NCI-H2081 (cell line): ENCODE data around the gene TRIM27.
"Not testable (repeated sequence)": the region's sequence is repeated elsewhere in the genome, so short reads cannot be mapped to it uniquely, and the experiment has no call there.

Experiments used
- DNase-seq, 2 experiments: peaks; one replicate each; lab custom pipeline; 2025; lab: John Stamatoyannopoulos, UW

TRIM27 gene

DNA sequence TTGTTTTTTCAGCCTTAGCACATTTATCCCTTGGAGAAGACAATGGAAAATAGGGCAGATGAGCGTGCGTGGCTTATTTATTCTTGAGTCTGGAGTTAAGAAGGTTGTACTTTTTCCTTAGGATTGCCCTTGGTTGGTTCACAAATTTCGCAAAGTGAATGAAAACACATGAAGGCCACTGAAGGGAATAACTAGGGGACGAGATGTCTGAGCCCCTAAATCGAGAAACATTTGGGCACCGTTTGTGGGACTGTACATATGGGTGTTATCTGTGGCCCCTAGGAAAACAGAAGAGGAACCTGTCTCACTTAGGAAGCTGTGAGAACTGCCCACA is 19.4 kb upstream of the TRIM27 start:
- peak in 1 of 2 experiments; percentile 18 for DNase-seq

DNA sequence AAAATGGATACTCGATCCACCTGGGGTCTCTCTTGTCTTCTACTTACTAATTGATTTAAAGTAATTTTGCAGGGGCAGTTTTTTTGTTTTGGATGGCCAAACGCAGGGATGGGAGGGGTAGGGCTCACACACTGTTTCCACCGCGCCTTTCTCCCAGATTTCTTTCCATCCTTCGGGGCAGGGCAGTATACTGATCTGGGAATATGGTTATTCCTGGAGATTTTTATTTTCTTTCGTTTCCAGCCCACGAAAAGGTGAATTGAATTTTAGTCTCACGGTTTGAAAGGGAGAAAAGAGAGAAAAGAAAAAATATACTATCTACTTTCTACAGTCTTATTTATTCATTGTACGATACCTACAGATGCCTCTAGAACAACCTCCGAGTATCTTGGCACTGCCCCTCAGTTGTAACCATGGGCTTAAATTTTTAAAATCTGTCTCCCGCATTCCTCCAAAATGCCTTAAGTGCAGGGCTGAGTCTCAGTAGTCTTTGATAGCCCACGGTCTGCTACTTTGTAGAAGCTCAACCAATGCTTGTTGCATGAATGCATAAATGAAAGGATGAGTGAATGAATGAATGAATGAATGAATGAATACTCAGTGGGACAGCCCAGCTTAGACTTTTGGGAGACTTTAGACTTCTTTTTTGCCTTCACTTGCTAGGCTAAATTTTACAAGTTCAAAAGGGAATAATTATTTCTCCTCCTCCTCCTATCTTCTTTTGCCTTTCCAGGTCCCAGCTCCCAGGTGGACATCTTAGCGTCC is 18.1 kb upstream of the TRIM27 start:
- DNase-seq = no peak

DNA sequence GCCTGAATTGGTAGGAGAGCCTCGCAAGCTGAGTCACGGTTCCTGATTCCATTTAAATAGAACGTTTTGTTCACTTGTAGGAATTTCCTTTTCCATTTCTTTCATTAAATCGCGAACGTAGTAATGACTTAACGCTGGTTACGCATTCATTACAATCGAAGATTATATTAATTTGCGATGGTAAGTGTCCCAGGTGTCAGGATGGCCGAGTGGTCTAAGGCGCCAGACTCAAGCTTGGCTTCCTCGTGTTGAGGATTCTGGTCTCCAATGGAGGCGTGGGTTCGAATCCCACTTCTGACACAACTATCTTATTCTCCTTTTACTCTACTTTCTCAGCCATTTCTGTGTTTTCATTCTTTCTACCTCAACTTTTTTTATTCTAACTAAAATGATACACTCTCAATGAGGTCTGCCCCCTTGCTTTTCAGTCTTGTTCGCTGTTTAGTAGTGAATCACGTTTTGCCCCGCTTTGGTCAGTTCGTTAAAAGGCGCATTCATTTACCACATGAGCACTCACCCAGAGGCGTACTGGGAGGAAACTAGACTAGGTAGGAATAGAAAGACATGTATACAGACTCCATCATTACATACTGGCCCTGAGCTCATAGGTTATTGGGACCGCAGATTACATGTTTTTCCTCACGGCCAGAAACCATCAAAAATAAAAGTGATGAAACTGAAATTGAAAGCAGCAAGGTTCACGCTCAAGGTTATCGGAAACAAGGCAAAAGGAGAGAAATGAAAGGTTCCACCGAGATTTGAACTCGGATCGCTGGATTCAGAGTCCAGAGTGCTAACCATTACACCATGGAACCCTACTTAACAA is 17.3 kb upstream of the TRIM27 start:
- peak; percentile 78 to 83 for DNase-seq

DNA sequence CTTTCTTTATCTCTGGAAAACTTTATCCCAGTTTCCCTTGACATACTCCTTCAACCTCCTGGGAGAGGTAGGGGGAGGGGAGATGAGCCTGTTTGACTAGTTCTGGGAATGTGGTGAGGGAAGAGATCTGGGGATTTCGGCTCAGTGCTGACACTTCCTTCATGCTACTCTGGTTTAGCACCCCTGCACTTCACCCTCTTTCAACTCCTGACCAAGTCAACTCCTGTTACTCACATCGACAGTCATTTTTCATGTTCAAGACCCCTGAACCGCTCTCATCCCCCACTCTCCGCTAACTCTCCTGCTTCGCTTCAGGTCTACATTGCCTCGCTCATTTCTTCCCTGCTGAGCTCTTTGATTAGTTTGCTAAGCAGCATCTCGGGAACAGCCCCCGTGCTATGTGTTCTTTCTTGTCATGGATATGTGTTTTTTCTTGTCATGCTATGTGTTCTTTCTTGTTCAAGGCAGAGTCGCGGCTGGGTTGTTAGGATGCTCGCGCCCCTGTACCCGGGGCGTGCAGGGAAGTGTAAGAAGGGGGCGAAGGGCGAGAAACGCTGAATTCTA is 16.6 kb upstream of the TRIM27 start:
- DNase-seq = peak in 1 of 2 experiments; percentile 38

DNA sequence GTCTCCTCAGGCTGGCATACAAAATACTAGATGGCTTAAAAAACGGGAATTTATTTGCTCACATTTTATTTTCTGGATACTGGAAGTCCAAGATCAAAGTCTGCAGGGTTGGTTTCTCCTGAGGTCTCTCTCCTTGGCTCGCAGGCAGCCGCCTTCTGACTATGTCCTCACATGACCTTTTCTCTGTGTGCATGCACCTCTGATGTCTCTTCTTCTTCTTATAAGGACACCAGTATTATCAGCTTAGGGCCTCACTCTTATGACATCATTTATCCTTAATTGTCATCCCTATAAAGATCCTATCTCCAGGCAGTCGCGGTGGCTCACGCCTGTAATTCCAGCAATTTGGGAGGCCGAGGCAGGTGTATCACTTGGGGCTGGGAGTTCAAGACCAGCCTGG is 9.3 kb upstream of the TRIM27 start:
- DNase-seq = no peak

DNA sequence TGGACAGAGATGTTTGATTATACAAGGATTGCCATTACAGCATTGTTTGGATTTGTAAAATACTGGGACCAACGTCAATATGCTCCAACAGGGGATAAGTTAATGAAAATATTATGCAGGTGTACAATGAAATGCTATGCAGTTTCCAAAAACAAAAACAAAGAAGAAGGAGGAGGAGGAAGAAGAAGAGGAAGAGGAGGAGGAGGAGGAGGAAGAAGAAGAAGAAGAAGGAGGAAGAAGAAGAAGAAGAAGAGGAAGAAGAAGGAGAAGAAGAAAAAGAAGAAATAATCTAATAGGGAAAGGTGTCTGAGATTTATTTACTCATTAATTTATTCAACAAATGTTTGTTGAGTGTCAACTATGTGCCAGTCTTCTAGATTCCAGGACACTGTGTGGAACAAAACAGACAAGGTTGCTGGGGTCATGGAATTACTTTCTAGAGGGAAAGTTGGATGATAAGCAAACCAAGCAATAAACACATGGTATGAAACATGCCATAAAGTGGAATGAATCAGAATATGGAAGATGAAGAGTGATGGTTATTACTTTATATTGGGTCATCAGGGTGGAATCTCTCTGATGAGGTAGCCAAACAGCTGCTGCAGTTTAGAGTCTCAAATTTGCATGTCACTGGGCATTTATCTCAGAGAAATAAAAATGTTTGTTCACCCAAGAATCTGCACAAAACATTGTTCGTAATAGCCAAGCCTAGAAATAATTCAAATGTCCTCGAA is 6.3 kb upstream of the TRIM27 start:
- no peak for DNase-seq

DNA sequence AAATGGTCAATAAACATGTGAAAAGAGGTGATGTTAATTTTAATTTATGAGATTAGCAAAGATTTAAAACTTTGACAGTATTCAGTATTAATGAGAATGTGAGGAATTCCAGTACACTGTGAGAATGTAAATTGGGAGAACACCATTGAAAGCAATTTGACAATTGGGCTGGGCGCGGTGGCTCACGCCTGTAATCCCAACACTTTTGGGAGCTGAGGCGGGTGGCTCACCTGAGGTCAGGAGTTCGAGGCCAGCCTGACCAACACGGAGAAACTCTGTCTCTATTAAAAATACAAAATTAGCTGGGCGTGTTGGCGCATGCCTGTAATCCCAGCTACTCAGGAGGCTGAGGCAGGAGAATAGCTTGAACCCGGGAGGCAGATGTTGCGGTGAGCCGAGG is 5.6 kb upstream of the TRIM27 start:
- not testable (repeated sequence) for DNase-seq

DNA sequence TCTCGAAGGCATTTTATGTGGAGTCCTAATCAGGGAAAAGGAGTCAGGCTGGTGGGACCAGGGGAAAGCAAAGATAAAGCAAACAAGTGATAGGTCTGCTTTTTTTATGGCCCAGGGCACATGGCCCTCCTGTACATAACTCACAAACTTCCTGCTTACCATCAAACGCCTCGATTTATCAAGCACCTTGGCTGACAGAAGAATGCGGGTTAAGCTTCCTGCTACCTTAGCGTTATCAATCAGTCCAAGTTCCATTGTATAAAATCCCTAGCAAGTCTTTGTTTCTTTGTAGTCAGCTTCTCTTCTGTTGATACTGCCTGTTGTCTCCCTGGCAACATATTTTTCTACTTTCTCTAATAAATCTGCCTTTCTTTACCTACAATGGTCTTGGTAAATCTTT is 4.1 kb upstream of the TRIM27 start:
- no peak for DNase-seq

DNA sequence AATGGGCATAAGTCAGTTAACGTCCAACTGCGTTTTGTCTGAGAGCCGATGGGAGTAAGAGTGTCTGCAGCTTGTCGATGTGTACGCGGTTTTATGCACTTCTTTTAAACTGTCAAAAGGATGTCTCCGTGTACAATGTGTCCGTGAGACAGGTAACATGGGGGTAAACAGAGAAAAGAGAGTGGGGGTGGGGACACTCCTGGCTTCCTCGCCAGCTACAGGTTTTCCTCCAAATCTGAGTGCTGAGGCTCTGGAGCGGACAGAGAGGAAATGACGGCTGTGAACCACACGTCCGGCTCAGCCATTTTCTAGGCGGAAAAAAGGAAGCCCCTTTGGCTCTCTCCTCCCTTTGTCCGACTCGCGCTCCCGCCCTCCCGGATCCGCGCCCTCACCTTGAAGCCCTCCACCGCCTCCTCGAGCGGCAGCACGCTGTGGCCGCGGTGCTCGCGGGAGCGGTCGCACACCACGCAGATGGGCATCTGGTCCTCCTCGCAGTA is 916 bp downstream of the TRIM27 start:
- peak in 1 of 2 experiments; percentile 51 for DNase-seq

DNA sequence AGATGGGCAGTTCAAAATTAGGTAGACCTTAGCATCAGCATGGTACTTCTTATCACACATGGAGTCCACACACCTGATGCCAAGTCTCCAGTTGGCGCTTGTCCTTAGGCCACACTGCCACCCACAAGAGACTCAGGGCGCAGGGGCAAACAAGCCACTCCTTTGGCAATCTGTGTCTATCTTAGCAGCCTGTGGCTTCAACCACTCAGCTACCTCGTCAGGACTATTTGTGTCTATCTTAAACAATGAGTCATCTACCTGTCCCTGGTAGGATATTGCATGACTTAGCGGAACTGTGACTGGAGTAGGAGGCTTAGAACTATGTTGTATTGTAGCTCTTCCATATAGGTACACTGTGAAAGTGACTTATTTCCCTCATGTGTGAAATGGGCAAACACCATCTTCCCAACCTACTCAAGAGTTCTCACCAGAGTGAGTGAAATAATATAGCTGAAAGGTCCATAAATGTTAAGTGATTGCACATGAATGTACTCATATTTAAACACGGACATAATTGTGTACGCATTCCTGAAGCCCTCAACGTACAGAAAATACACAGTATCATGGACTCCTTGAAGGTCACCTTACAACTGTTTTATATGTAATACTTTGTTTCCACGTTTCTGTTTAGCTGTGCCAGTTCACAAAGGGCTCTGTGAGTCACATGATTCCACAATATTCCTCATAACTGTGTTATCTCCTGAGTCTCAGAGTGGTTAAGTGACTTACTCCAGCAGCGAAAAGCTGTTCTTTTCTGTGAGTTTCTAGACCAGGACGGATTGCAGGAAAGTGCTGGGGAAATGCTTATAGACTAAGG is 1.6 kb downstream of the TRIM27 start:
- peak in 1 of 2 experiments; percentile 17 for DNase-seq

DNA sequence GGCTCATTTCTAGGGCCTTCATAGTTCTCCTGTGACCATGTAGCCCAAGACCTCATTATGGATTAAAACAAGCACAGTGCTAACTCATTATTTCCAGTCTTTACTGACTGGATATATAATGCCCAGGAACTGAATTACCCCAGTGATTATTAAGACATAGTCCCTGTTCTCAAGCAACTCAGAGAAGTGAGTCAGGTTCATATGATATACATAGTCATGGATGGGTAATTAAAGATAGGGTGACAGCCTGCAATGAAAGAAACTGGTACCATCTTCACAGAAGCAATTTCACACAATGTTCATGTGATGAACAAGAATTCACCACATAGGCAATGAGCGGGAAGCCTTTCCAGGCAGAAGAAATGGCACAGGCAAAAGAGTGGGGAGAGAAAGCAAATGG is 3.5 kb downstream of the TRIM27 start:
- DNase-seq = no peak

DNA sequence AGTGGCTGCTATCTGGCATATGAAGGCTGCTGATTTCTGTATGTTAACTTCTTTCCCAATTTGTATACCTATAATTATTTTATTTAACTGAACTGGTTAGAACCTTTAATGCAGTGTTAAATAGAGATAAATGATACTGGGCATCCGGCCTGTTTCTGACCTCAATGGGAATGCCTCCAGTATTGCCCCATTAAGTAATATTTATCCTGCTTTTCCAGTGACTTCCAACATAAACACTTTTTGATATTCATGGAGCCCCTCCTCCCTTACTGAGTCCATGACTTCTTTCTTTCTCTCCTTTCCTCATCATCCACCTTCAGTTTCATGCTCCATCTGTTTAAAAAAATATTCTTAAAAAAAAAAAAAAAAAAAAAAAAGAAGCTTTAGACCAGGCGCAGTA is 8.8 kb downstream of the TRIM27 start:
- no peak for DNase-seq

DNA sequence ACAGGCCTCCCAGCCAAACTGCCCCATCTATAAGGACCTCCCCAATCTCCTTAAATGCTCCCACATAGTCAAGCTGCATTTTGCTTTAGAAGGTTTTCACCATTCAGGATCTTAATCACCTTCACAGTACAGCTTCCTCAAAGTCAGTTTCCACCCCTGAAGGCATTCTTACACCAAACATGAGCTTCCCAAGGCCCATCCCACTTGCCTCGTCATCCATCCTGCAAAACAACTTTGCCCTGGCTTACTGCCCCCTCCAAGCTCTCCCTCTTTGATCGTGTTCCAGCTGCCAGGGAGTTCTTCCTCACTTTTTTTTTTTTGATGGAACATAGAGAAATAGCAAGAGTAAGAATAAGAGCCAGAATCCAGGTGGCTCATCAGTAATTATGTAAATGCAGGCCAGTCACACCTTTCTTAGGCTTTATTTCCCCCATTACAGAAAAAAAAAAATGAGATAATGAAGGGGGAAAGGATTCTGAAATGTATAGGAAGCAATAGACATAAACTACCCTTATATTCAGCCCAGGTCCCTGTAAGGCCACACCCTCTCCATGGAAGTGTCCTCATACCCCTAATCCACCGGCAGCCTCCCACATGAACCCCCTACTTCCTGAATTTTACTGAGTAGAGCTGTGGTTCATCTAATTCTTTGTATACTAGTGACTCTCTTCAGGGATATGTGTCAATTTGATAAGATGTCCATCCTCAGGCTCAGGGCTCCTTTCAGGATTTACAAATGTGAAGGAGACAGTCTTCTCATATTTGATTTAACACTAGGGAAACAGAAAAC is 12.7 kb downstream of the TRIM27 start:
- no peak for DNase-seq

DNA sequence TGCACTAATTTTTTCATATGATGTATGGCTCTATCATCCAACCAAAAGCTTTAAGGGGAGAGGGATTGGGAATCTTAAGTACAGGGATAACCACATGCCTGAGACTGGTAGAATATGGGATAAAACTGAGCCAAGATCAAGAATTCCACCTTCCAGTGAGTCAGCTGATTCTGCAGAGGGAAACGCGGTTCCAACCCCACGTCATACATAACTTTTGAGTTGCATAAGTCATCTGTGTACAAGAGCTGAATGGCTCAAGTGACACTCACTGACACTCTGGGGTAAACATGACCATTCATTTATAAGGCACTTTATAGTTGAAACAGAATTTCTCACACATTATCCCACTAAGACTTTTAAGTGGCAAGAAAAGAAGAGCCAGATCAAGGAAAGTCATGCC is 16.4 kb downstream of the TRIM27 start:
- no peak for DNase-seq

DNA sequence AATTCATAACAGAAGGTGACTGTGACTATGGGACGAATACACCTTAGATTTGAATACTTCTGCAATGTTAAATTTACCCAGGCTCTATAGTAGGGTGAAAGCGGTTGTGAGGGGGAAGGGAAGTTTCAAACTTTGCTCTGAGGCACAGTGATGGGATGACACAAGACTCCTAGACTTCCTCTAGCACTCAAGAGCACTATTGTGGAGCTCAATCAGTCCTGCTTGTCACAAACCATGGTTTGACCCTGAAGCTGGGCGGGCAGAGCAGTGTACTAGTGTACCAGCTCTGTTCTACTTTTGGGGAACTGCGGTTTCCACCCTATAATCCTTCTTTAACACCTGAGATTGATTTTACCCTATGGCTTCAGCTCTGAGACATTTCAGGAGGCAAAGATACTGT is 17.1 kb downstream of the TRIM27 start:
- DNase-seq = no peak

DNA sequence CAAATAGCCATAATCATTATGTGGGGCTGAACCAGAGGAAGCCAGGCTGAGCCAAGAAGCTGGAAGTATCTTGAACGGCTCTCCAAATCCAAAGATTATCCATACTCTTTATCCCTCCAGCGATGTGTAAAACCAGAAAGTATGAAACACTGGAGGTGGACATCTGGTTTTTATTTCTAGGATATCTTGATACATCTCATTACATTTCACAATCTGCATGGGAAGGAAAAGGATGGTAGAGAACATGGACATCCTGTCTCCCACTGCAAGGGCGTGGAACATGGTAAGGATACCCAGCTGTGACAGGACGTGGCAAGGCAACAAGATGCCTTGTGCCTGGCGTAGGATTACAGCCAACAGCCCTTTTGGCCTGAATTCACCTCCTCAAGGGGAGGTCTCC is 20.1 kb downstream of the TRIM27 start:
- DNase-seq = no peak

DNA sequence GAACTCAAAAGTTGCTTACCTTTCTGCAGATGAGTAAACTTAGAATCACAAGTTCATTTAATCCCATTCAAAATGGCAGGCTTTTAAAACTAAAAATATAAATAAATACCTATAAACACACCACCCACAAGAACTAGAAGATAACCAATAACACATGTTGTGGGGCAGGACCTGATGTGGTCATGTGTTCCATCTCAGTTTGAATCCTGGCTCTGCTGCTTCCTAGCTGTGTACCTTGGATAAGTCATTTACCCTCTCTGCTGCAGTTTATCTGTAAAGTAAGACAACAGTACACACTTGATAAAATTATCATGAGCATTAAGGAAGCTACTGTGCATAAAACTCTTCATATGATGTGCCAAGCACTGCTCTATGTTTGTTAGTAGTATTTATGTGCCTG is 22.0 kb downstream of the TRIM27 start:
- no peak for DNase-seq

DNA sequence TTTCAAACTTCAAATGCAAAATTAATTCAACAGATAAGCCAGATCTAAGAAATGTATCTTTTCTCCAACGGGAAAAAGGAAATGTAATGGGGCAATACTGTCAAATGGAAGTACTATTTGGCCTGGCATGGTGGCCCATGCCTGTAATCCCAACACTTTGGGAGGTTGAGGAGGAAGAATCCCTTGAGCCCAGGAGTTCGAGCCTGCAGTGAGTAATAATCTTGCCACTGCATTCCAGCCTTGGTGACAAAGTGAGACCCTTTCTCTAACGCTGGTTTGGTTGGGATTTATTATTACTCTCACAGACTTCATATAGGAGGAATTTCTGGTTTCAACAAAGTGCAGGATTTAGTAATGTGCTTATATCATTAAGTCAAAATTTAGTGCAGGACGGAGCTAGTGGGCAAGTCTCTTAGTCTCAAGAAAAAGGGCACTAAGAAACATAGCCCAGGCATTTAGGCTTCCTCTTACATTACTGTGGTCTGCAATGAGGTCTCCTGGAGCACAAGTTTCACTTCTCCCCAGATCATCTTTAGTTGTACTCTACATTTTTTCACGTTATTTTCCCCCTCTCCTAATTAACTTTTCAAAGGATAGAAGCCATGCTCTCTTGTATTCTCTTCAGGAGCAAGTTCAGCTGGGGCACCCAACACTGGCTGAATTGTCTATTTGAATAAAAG is 23.1 kb downstream of the TRIM27 start:
- no peak for DNase-seq

DNA sequence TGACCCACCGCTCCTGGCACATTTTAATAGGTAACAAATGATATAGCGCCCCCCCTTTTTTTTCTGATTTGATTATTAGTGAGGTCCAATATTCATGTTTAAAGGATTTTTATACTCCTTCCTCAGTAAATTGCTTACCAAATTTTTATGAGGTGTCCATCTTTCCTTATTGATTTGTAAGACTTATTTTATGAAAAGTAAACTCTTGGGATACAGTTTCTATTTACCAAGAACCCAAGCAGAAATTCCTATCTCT is 25.1 kb downstream of the TRIM27 start:
- no peak for DNase-seq

DNA sequence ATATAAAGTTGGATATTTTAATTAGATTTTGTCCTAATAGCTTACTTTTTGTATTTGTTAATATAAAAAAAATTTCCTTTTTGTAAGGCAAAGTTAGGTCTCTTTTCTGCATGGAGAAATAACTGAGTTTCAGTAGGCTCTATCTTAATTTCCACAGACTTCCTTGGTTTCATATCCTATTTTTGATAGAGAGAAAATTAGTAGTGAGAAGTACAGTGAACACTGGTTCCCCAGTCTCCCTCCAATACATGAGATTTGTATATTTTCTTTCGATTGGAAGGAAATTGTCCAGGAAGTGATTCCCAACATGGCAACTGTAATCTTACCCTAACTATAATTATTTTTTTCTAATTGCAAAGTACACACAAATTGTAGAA is 26.4 kb downstream of the TRIM27 start:
- DNase-seq = peak in 1 of 2 experiments; percentile 2
